ENCODE results near the gene NR2E3. TPM values are rescaled to one million over a fixed set of nuclear protein-coding genes. Genes with fewer than 3 reads are reported as not detected.

NR2E3 gene
- total RNA-seq, 1 experiment from 2014 or later: not detected

- Histone ChIP-seq H3K4me3 (ENCODE audit: low read depth, low read length, poor library complexity, severe bottlenecking) (no peak overlapping the region), H3K27ac (ENCODE audit: low read depth, low read length, poor library complexity, severe bottlenecking) (no peak overlapping the region), H3K4me1 (ENCODE audit: insufficient read depth, low read length, poor library complexity, severe bottlenecking) (no peaks in the 10 kb centered on the region), H3K9me3 (ENCODE audit: low read depth, low read length, poor library complexity, severe bottlenecking) (peaks cover 3% of the 10 kb centered on the region), H3K27me3 (replicated peaks; ENCODE audit: insufficient read depth, low read depth, low read length, poor library complexity) (no peaks in the 10 kb centered on the region), H3K36me3 (ENCODE audit: insufficient read depth, low read length, poor library complexity, severe bottlenecking) (no peaks in the 10 kb centered on the region)
- BruUV-seq (replicated peaks): no TSS peak
- ChIA-PET POLR2A (ENCODE audit: low non-redundant PET) (no interaction called here), CTCF (no interaction called here)
- no peak for TF ChIP-seq EZH2 (IDR thresholded peaks at IDR 0.05; ENCODE audit: borderline replicate concordance, low read depth, low read length, poor library complexity, severe bottlenecking)
- no peak for TF ChIP-seq CTCF (conservative IDR thresholded peaks at IDR 0.05; ENCODE audit: low read depth, low read length)
- intact Hi-C loops (cut with micrococcal nuclease; ENCODE audit: unreplicated experiment): no loop called here
- no peak for DNase-seq (ENCODE audit: low spot score)
These were observed 13.4 kb downstream of the NR2E3 start for GRCh38 chr15:71823801-71824200.

- DNase-seq (ENCODE audit: low spot score): no peak
- no peaks in the 10 kb centered on the region for H3K36me3 ChIP-seq (ENCODE audit: insufficient read depth, low read length, poor library complexity, severe bottlenecking)
- no TSS peak for BruUV-seq (replicated peaks)
- H3K4me3 ChIP-seq (ENCODE audit: low read depth, low read length, poor library complexity, severe bottlenecking): no peak overlapping the region
- H3K27ac ChIP-seq (ENCODE audit: low read depth, low read length, poor library complexity, severe bottlenecking): no peak overlapping the region
- TF ChIP-seq EZH2 (IDR thresholded peaks at IDR 0.05; ENCODE audit: borderline replicate concordance, low read depth, low read length, poor library complexity, severe bottlenecking) (no peak), CTCF (conservative IDR thresholded peaks at IDR 0.05; ENCODE audit: low read depth, low read length) (no peak)
- POLR2A ChIA-PET (ENCODE audit: low non-redundant PET): no interaction called here
- CTCF ChIA-PET: no interaction called here
- no peaks in the 10 kb centered on the region for H3K27me3 ChIP-seq (replicated peaks; ENCODE audit: insufficient read depth, low read depth, low read length, poor library complexity)
- H3K4me1 ChIP-seq (ENCODE audit: insufficient read depth, low read length, poor library complexity, severe bottlenecking): no peaks in the 10 kb centered on the region
- H3K9me3 ChIP-seq (ENCODE audit: low read depth, low read length, poor library complexity, severe bottlenecking): peaks cover 3% of the 10 kb centered on the region
- intact Hi-C loops (cut with micrococcal nuclease; ENCODE audit: unreplicated experiment): no loop called here
These were observed 14.8 kb downstream of the NR2E3 start for GRCh38 chr15:71825021-71825730.

GRCh38 chr15:71826196-71826595, 15.8 kb downstream of the NR2E3 start:
- intact Hi-C loops (cut with micrococcal nuclease; ENCODE audit: unreplicated experiment): no loop called here
- H3K4me3 ChIP-seq (ENCODE audit: low read depth, low read length, poor library complexity, severe bottlenecking): no peak overlapping the region
- H3K27ac ChIP-seq (ENCODE audit: low read depth, low read length, poor library complexity, severe bottlenecking): no peak overlapping the region
- peaks cover 3% of the 10 kb centered on the region for H3K9me3 ChIP-seq (ENCODE audit: low read depth, low read length, poor library complexity, severe bottlenecking)
- no peak for DNase-seq (ENCODE audit: low spot score)
- CTCF ChIA-PET: no interaction called here
- no peaks in the 10 kb centered on the region for H3K4me1 ChIP-seq (ENCODE audit: insufficient read depth, low read length, poor library complexity, severe bottlenecking)
- no peaks in the 10 kb centered on the region for H3K36me3 ChIP-seq (ENCODE audit: insufficient read depth, low read length, poor library complexity, severe bottlenecking)
- TF ChIP-seq EZH2 (IDR thresholded peaks at IDR 0.05; ENCODE audit: borderline replicate concordance, low read depth, low read length, poor library complexity, severe bottlenecking) (no peak), CTCF (conservative IDR thresholded peaks at IDR 0.05; ENCODE audit: low read depth, low read length) (no peak)
- no TSS peak for BruUV-seq (replicated peaks)
- POLR2A ChIA-PET (ENCODE audit: low non-redundant PET): no interaction called here
- no peaks in the 10 kb centered on the region for H3K27me3 ChIP-seq (replicated peaks; ENCODE audit: insufficient read depth, low read depth, low read length, poor library complexity)

All from A673 (cell line).